ENCODE measurements around the gene KRTAP1-5. TPM values are rescaled to one million over a fixed set of nuclear protein-coding genes. Genes with fewer than 3 reads are reported as not detected.

Gene KRTAP1-5
- total and polyA plus RNA-seq, 8 donors: not detected

GRCh38 chr17:40995116-40995515, 31.9 kb downstream of the KRTAP1-5 start:
- no peak overlapping the region for H3K4me3 ChIP-seq
- intact Hi-C loops (cut with DNase I): no loop called here
- no peak for FAIRE-seq

GRCh38 chr17:40993839-40994238, 33.2 kb downstream of the KRTAP1-5 start, which contains the start of gene KRTAP3-3:
TSS of gene KRTAP3-3 (minus strand) at chr17:40994164. CDS start at chr17:40994097, 67 bp downstream.
- FAIRE-seq: no peak
- no peak for ATAC-seq
- WGBS, 2 donors: 56 to 71% methylated on average over 4 of the region's 4 CpGs

More at GRCh38 chr17:40995116-40995515, 31.9 kb downstream of the KRTAP1-5 start:
- WGBS, 2 donors: 24 to 29% methylated on average over 1 of the region's 1 CpG
- no peak overlapping the region for H3K27ac ChIP-seq
- H3K36me3 ChIP-seq: no peaks in the 10 kb centered on the region
- ATAC-seq (no peak), DNase-seq (no peak)
- no peaks in the 10 kb centered on the region for H3K4me1 ChIP-seq
- TF ChIP-seq CTCF (IDR thresholded peaks at IDR 0.05): no peak
- H3K9me3 ChIP-seq: no peaks in the 10 kb centered on the region
- no peaks in the 10 kb centered on the region for H3K27me3 ChIP-seq

GRCh38 chr17:40993084-40993483, 33.9 kb downstream of the KRTAP1-5 start:
- Histone ChIP-seq H3K27me3 (no peaks in the 10 kb centered on the region), H3K4me1 (no peaks in the 10 kb centered on the region), H3K9me3 (no peaks in the 10 kb centered on the region), H3K36me3 (no peaks in the 10 kb centered on the region), H3K4me3 (no peak overlapping the region), H3K27ac (no peak overlapping the region)
- DNase-seq (no peak), ATAC-seq (no peak), FAIRE-seq (no peak)
- 73 to 86% methylated on average over 2 of the region's 2 CpGs for WGBS, 2 donors
- intact Hi-C loops (cut with DNase I): no loop called here
- TF ChIP-seq CTCF (IDR thresholded peaks at IDR 0.05): no peak

More at GRCh38 chr17:40993839-40994238, 33.2 kb downstream of the KRTAP1-5 start, which contains the start of gene KRTAP3-3:
- Histone ChIP-seq H3K27ac (no peak within 1 kb of the TSS), H3K4me1 (no peaks in the 10 kb centered on the region), H3K27me3 (no peaks in the 10 kb centered on the region), H3K36me3 (no peaks in the 10 kb centered on the region), H3K9me3 (no peaks in the 10 kb centered on the region), H3K4me3 (no peak within 1 kb of the TSS)
- intact Hi-C loops (cut with DNase I): no loop called here
- no peak for TF ChIP-seq CTCF (IDR thresholded peaks at IDR 0.05)
- no peak for DNase-seq

- Histone ChIP-seq H3K4me3 (no peak overlapping the region), H3K36me3 (no peaks in the 10 kb centered on the region), H3K27me3 (no peaks in the 10 kb centered on the region), H3K9me3 (no peaks in the 10 kb centered on the region), H3K27ac (no peak overlapping the region), H3K4me1 (no peaks in the 10 kb centered on the region)
- intact Hi-C loops (cut with DNase I): no loop called here
- FAIRE-seq (no peak), ATAC-seq (no peak), DNase-seq (no peak)
- WGBS, 2 donors: 46 to 59% methylated on average over 3 of the region's 3 CpGs
- no peak for TF ChIP-seq CTCF (IDR thresholded peaks at IDR 0.05)
Observed at GRCh38 chr17:40992666-40993065, 34.3 kb downstream of the KRTAP1-5 start.

GRCh38 chr17:40986920-40987319, 40.1 kb downstream of the KRTAP1-5 start:
- no peaks in the 10 kb centered on the region for H3K4me1 ChIP-seq
- DNase-seq: no peak
- no peaks in the 10 kb centered on the region for H3K36me3 ChIP-seq
- 40 to 46% methylated on average over 8 of the region's 8 CpGs for WGBS, 2 donors
- H3K9me3 ChIP-seq: no peaks in the 10 kb centered on the region
- intact Hi-C loops (cut with DNase I): no loop called here
- no peak overlapping the region for H3K4me3 ChIP-seq
- no peak for ATAC-seq
- no peak overlapping the region for H3K27ac ChIP-seq
- FAIRE-seq: no peak
- H3K27me3 ChIP-seq: no peaks in the 10 kb centered on the region
- TF ChIP-seq CTCF (IDR thresholded peaks at IDR 0.05): no peak
